ENCODE data around the gene STK16. TPM values are rescaled to one million over a fixed set of nuclear protein-coding genes. Genes with fewer than 3 reads are reported as not detected.

STK16 gene
- total RNA-seq, 1 donor from 2014 or later: 21.4 TPM

DNA sequence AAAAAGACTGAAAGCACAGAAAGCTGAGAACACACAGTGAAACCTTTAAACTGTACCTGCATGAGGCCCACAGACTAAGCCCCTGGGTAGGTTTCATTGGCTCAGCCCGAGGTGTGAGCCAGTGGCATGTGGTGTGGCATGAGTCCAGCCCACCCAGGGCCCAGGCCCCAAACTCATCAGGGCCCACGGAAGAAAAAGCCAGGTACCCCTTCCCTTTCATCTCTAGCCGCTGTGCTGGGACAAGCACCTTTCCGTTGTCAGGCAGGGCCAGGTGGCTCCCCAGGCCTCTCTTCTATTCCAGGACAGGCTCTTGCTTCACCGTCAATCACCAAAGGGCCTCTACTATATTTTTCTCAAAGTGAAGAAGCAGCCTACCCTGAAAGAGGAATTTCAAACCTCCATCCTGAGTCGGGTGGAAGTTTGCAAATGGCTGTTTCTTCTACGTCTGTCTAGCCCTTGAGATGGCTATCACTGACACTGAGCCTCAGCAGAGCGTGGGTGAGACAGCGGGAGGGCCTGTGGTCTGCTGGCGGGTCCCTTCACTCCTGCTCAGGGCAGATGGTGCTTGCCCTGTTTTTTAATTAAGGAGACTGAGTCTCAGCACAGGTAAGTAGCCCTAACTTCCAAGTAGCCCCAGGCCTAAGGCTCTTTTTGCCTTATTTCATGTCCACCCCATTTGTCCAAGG is 42.4 kb downstream of the STK16 start:
- ATAC-seq (no peak), DNase-seq (peak; percentile 37)
- Histone ChIP-seq H3K36me3 (peaks cover 27% of the 10 kb centered on the region), H3K4me3 (no peak overlapping the region), H3K27me3 (no peaks in the 10 kb centered on the region), H3K27ac (no peak overlapping the region), H3K4me1 (peaks cover 6% of the 10 kb centered on the region), H3K9me3 (no peaks in the 10 kb centered on the region)
- intact Hi-C loops (cut with DNase I): no loop called here
- TF ChIP-seq, protein P1, sequence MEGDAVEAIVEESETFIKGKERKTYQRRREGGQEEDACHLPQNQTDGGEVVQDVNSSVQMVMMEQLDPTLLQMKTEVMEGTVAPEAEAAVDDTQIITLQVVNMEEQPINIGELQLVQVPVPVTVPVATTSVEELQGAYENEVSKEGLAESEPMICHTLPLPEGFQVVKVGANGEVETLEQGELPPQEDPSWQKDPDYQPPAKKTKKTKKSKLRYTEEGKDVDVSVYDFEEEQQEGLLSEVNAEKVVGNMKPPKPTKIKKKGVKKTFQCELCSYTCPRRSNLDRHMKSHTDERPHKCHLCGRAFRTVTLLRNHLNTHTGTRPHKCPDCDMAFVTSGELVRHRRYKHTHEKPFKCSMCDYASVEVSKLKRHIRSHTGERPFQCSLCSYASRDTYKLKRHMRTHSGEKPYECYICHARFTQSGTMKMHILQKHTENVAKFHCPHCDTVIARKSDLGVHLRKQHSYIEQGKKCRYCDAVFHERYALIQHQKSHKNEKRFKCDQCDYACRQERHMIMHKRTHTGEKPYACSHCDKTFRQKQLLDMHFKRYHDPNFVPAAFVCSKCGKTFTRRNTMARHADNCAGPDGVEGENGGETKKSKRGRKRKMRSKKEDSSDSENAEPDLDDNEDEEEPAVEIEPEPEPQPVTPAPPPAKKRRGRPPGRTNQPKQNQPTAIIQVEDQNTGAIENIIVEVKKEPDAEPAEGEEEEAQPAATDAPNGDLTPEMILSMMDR (IDR thresholded peaks at IDR 0.05): no peak

DNA sequence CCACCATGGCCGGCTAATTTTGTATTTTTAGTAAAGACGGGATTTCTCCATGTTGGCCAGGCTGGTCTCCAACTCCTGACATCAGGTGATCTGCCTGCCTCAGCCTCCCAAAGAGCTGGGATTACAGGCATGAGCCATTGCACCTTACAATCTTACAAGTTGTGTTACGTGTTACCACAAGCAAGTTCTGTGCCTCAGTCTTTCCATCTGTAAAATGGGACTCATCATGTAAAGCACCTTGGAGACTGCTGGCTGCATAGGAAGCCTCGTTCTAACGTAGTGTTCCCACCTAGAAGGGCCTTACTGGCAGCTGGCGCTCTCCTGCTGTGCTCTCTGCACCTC is 43.9 kb downstream of the STK16 start:
- H3K27me3 ChIP-seq: no peaks in the 10 kb centered on the region
- ATAC-seq (no peak), DNase-seq (peak; percentile 15)
- H3K36me3 ChIP-seq: peaks cover 12% of the 10 kb centered on the region
- TF ChIP-seq, protein P1 (IDR thresholded peaks at IDR 0.05): no peak
- intact Hi-C loops (cut with DNase I): no loop called here
- peaks cover 7% of the 10 kb centered on the region for H3K4me1 ChIP-seq
- H3K27ac ChIP-seq: no peak overlapping the region
- H3K9me3 ChIP-seq: no peaks in the 10 kb centered on the region
- no peak overlapping the region for H3K4me3 ChIP-seq

DNA sequence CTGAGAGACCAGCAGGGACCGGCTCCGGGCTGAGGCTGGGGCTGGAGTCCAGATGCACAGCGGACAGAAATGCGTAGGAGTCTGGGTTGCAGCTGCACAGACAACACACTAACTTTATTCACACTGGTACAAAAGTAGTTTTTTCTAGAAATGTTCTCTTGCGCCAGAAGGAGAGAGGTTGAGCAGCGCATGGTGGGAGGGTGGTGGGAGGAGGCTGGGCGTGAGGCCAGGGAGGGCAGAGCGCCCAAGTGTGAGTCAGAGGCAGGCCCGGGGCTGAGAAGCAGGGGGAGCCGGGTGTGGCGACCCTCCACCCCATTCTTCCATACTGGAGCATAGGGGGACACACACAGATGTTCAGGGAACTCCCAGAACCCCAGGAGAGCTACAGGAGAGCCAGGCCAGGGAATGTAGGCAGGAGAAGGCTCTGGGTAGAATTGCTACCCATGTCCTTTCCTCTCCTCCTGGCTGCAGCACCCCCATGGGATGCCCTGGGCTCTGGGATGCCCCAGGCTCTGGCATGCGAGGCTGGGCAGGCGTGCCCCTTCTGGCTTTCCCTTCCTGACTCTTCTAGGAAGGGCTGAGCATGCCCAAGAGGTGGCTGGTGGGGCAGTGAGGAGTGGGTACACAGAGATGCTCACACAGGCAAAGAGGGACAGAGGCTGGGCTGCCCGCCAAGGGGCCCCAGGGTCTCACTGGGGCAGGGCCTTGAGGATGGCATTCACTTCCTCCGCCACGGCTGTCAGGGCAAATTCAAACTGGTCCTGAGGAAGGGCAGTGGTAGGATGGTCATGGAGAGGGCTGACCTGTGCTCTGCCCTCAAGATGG is 44.5 kb downstream of the STK16 start:
- Histone ChIP-seq H3K27ac (no peak overlapping the region), H3K4me1 (peaks cover 12% of the 10 kb centered on the region), H3K9me3 (no peaks in the 10 kb centered on the region), H3K4me3 (no peak overlapping the region), H3K36me3 (peaks cover 7% of the 10 kb centered on the region), H3K27me3 (no peaks in the 10 kb centered on the region)
- peak; percentile 77 for DNase-seq
- peak; percentile 24 for ATAC-seq
- intact Hi-C loops (cut with DNase I): loop anchor here (5.0 kb wide), 1 partner anchor 127 kb away; the partner anchor contains the start of gene NHEJ1
- TF ChIP-seq, protein P1 (IDR thresholded peaks at IDR 0.05): no peak

DNA sequence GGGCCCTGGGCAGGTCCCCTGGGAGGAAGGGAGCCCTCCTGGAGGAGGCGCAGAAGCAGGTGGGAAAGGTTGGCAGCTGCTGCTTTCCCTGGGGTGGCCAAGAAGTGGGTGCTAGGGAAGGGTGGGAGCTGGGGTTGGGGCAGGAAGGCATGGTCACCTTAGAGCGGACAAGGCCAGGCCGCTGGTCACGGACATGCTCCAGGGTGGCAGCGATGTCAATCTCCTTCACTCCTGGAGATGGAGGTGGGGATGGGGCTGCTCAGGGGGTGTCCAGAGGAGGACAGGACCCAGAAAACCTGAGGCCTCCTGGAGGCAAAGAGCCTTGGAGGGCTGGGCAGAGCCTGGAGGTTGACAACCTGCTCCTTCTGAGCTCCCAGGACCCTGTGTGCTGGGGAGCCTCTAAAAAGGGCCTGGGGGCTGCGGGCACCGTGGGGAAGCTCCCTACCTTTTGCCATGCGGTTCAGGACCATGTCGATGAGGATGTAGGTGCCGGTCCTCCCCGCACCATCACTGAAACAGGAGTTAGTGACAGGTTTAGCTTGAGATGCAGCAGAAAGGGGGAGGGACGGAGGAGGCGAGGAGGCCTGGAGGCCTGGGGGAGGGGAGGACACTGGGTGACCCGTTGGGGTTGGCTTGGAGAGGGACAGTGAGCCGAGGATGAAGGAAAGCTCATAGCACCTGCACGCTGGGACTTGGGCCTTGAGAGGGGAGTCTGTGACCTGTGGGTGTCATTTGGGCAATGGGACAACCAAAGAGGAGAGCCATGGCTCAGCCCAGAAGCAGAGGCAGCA is 45.3 kb downstream of the STK16 start:
- intact Hi-C loops (cut with DNase I): loop anchor here (5.0 kb wide), 1 partner anchor 128 kb away; the partner anchor contains the start of gene NHEJ1
- no peak overlapping the region for H3K27ac ChIP-seq
- H3K4me1 ChIP-seq: peaks cover 15% of the 10 kb centered on the region

DNA sequence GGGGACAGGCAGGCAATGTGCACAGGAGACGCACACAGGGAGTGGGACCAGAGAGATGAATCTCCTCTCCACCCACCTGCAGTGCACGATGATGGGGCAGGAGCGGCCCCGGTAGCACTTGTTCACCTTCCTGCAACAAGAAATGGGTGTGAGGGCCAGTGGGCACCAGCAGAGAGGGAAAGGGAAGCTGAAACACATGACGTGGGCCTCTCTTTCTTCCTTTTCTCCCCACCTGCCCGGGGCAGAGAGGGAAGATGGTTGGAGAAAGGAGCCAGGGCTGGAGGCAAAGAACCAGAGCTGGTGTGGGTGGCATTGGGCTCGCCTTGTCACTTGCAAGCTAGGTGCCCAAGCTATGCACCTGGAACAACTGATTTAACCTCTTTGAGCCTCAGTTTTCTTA is 46.1 kb downstream of the STK16 start:
- intact Hi-C loops (cut with DNase I): loop anchor here (5.0 kb wide), 1 partner anchor 129 kb away; the partner anchor contains the start of gene NHEJ1
- Histone ChIP-seq H3K27ac (no peak overlapping the region), H3K4me3 (no peak overlapping the region), H3K36me3 (no peaks in the 10 kb centered on the region), H3K27me3 (no peaks in the 10 kb centered on the region), H3K4me1 (peaks cover 15% of the 10 kb centered on the region), H3K9me3 (no peaks in the 10 kb centered on the region)
- DNase-seq: peak; percentile 22
- TF ChIP-seq, protein P1 (IDR thresholded peaks at IDR 0.05): no peak
- ATAC-seq: no peak

More for the DNA sequence above, 45.3 kb downstream of the STK16 start:
- TF ChIP-seq, protein P1 (IDR thresholded peaks at IDR 0.05): no peak
- Histone ChIP-seq H3K9me3 (no peaks in the 10 kb centered on the region), H3K36me3 (no peaks in the 10 kb centered on the region), H3K27me3 (no peaks in the 10 kb centered on the region), H3K4me3 (no peak overlapping the region)
- no peak for ATAC-seq
- peak; percentile 48 for DNase-seq
